HCEC 1CT (cell line): ENCODE results near the gene WDR59.
"Not testable (repeated sequence)": the region's sequence is repeated elsewhere in the genome, so short reads cannot be mapped to it uniquely, and the experiment has no call there.

Experiments used
- DNase-seq: peaks from one replicate; pipeline ENCODE4 v3.0.0-alpha.2; 2017

WDR59 gene

DNA sequence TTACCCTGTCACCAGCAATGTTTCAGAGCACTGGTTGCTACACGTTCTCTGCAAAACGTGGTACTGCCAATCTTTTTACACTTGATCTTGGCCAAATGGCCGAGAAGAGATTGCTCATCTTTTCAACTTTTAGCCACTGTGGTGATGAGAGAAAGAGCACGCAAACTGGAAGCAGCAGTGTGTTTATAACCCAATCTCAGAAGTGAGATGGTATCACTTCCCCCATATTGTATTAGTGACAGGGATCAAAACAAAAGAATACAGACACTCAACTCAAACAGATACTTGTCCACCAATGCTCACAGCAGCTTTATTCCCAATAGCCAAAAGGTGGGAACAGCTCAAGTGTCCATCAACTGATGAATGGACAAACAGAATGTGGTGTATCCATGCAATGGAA is 138.2 kb downstream of the WDR59 start:
- no peak for DNase-seq

DNA sequence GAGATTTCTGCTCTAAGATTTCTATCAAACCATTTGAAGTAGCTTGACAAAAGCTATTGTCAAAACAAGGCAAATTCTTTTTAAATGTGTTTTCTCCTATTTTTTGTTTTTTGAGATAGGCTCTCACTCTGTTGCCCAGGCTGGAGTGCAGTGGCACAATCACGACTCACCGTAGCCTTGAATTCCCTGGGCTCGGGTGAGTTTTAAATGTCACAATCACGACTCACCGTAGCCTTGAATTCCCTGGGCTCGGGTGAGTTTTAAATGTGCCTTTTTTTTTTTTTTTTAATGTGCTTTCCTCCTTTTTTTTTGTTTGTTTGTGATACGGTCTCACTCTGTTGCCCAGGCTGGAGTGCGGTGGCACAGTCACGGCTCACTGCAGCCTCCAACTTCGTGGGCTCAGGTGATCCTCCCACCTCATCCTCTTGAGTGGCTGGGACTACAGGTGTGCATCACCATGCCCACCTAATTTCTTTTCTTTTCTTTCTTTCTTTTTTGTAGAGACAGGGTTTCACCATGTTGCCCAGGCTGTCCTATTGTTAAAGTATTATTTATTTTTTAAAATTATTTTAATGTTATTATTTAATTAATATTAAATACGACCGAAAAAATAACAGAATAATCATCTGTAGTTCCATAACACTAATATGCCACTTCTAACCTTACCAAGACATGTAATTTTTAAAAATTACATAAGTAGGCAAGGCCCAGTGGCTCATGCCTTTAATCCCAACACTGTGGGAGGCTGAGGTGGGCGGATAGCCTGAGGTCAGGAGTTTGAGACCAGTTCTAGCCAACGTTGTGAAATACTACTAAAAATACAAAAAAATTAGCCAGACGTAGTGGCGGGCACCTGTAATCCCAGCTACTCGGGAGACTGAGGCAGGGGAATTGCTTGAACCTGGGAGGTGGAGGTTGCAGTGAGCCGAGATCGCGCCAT is 140.6 kb downstream of the WDR59 start:
- DNase-seq, result peak; percentile 4

DNA sequence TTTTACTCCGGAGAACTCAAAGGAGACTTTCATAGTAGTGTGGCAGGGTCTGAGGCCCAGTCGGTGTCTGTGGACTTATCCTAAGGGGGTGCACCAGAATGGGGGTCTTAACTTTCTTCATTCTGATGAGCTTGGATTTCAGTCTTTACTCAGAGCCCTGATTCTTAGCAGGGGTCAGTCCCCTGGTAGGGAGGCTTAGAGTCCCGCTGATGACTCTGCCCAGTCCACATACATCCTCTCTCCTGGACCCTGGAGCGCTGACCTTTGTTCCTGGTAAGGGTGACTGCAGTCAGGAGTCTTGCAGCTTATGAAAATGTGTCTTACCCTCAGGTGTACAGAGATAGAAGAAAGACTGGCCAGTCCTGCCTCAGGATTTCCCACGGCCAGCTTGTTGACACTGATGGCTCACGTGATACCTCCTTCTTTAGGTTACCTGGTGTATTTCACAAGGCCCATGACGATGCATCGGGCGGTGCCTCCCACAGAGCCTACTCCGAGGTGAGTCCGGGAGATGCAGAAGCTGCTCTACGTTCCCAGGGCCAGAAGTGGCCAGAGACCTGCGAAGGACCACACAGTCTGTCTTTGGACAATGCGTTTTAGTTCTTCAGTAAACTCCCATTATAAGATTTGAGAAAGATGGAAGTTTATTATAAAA is 141.4 kb downstream of the WDR59 start:
- DNase-seq, result not testable (repeated sequence)

DNA sequence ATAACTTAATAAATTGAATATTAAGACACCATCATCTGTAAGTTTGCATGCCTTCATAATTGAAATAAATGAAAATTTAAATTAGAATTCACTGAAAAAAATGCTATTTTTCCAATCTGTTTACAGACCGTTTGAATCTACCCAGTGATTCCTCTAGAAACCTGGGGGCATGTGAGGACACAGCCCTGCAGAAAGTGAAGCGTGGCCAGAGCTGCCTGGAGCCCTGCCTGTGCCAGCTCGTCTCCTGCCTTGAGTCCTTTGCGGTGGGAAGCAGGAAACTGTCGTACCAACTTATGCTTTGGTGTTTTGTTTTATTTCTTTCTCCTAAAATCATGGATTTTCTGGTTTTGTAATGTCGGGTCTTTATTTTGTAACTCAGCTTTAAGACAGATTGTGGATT is 142.5 kb downstream of the WDR59 start:
- DNase-seq, result no peak

DNA sequence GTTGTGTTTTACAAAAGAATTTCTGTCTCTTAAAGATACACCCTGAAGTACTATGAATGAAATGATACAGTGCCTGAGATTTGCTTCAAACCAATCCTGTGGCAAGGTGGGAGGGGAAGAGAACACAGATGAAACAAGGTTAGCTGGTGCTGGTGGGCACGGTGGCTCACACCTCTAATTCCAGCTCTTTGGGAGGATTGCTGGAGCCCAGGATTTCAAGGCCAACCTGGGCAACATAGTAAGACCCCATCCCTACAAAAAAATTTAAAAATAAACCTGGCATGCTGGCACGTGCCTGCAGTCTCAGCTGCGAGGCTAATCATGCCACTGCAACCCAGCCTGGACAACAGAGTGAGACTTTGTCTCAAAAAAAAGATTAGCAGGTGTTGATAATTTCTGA is 143.0 kb downstream of the WDR59 start:
- no peak for DNase-seq

DNA sequence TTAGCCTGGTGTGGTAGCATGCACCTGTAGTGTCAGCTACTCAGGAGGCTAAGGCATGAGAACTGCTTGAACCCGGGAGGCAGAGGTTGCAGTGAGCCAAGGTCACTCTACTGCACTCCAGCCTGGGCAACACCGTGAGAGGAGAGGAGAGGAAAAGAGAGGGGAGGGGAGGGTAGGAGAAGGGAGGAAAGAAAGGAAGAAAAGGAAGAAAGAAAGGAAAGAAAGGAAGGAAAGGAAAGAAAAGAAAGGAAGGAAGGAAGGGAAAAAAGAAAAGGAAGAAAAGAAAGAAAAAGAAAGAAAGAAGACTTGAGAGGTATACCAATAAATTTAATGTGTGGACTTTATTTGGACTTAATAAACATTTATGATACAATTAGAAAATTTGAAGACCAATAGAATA is 143.5 kb downstream of the WDR59 start:
- no peak for DNase-seq

DNA sequence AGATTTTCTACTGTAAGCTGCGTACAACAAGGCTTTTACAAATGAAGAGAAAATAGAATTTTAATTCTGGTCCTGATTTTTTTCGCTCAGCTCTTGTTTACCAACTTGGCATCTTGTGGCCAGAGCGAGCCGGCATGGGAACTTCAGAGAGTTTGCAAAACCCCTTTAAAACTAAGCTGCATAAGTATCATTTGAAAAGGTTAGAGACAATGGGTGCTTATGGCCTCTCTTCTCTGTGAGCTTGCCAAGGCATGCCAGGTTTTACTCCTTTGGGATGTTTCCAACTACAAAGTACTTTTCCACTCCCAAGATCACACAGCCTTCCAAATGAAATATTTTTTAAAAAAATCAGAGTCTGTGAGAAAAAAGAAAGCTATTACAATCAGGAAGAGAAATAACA is 147.9 kb downstream of the WDR59 start:
- no peak for DNase-seq

DNA sequence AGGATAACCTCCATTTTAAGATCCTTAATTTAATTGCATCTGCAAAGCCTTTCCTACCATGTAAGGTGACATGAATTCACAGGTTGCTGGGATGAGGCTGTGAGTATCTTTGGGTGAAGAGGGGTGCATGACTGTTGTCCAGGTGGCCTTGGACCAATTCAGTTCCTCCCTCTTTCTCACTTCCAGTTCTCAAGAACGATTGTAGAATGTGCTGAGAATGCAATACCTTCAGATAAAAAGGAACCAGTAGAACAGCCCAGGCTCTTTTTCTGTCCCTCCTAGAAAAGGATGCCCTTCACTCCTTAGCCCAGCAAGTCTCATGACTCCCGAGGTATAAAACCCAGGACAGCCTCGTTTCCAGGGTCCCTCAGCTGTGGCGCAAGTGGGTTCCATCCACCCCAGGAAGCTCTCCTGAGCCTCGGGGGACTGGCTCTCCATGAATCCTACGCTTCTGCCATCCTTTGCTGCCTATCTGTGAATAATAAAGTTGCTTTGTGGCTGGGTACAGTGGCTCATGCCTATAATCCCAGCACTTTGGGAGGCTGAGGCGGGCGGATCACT is 148.7 kb downstream of the WDR59 start:
- no peak for DNase-seq

DNA sequence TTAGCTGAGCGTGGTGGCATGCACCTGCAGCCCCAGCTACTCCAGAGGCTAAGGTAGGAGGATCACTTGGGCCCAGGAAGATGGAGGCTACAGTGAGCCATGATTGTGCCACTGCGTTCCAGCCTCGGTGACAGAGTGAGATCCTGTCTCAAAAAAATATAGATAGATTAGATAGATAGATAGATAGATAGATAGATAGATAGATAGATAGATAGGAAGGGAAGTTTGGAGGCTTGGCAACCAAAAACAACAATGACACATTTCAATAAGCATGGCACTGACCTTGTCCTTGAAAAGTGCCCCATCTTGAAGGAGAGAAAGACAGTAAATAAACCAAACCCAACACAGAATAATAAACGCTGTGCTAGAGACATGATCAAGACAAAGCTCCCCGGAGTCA is 152.7 kb downstream of the WDR59 start:
- no peak for DNase-seq

DNA sequence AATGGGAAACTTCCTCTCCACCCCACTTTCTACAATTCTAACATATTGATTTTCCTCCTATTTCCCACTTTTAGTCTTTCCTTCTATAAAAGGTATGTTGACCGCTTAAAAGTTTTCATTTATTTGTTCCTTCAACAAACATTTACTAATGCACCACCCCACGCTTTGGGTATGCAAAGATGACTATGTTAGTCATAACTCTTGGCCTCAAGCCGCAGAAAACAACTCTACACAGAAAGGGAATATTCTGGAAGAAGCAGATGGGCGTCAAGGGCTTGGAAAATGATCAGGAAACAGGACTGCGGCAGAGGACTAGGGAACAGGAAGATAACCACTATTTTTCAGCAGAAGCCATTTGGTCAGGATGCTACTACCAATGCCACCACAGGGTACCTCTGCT is 153.5 kb downstream of the WDR59 start:
- no peak for DNase-seq

DNA sequence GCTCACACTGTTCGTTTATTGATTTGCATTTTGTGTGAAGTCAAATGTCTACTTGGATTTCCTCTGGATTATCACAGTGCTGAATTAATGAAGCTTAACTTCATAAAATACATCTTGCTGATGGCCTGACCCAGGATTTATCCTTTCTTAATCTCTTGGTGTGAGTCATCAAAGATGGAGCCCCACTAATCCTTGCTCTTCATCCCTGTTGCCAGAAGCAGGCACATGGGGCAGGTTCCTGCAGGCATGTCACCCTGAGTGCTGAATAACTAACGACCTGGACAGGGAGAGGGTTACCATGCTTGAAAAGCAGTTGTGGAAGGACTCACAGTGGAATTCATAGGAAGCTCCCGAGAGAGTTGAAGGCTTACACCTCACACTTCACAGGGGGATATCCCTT is 154.3 kb downstream of the WDR59 start:
- DNase-seq, result no peak

DNA sequence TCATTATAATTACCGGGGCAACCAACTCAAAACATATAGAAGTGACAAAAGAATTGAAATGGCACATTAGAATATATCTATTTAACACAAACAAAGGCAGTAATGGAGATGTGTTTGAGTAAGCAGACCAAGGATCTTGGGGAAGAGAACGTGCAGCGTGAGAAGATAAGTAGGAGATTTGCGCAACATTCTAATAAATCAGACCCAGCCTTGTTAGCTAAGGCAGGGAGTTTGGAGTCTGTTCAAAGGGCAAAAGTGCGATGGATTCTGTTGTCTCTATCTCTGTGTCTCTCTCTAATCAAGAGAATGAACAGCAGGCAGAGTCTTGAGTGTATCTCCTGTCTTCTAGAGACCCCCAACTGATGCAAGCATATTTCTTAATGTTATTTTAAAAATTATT is 155.3 kb downstream of the WDR59 start:
- no peak for DNase-seq

DNA sequence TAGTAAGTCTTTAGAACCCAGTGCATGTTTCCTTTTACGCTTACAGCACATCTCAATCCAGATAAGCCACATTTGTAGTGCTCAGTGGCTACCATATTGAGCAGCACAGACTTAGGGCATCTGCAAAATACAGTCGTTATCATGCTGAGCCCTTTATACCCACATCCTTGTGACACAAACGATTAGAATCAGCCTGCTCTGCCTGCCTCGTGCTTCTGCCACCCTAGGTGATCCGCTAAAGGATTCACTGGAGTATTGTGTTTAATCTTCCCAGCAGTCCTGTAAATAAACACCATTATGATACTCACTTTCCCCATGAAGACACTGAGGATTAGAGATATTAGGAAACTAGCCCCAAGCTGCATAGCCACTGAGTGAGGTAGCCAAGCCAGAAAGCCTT is 159.0 kb downstream of the WDR59 start:
- no peak for DNase-seq

DNA sequence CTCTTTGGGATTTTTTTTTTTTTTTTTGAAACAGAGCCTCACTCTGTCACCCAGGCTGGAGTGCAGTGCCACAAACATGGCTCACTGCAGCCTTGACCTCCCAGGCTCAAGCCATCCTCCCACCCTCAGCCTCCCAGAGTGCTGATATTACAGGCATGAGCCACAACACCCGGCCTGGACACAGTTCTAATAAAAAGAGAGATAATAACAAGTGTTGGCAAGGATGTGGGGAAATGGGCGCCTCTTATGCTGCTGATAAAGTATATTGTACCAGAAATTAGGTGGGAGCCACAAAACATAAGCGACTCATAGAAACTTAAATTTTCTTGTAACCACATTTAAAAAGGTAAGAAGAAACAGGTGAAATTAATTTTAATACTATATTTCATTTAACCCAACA is 159.9 kb downstream of the WDR59 start:
- no peak for DNase-seq
